OCI-LY1 (cell line): ENCODE results near the gene CCPG1.

ENCODE experiments used
- CTCF ChIP-seq: fragments of 200-600 bp; sonication (generic), shearing (Covaris generic); IDR thresholded peaks from 2 replicates; pipeline ENCODE4 v1.5.1; 2017; ENCODE audit warnings: mild to moderate bottlenecking, antibody characterized with exemption, low read length, moderate library complexity, mixed read lengths
- EZH2 ChIP-seq: fragments of 200-600 bp; sonication (generic), shearing (Covaris generic); IDR thresholded peaks from 2 replicates; pipeline ENCODE4 v1.8.0; 2017; ENCODE audit warnings: borderline replicate concordance, mixed run types, mild to moderate bottlenecking, antibody characterized with exemption, low read length, moderate library complexity, mixed read lengths

DNA sequence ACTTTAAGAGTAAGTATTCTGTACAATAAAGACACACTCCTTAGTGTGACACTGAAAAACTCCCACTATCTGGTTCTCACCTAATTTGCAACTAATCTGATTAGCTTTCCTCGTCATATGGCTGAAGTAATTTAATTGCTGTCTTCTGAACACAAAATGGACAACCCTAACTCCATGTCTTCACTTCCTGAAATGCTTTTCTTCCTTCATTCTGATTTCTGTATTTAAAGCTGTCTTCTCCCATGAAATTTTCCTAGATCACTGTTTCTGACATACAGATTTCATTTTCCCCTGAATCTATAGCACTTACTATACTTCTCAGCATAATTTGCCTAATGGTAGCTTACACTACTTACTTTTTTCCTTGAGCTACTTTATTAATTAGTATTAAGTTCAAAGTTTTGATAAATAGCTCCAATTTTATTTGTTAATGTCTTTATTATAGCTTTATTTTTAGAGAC is 6.3 kb downstream of the CCPG1 start:
- TF ChIP-seq CTCF (no peak), EZH2 (no peak)
